Sigmoid colon (tissue), 7 donors: ENCODE results near the gene NCAPG2. TPM values are rescaled to one million over a fixed set of nuclear protein-coding genes. Genes with fewer than 3 reads are reported as not detected.

Experiments used
- DNase-seq: peaks from one replicate; pipeline ENCODE4 v3.0.0-alpha.2; 2019
- H3K27ac ChIP-seq, 4 donors: fragments of 200-600 bp; sonication (generic); one replicate each; pipeline ENCODE4 v1.5.1; 2016 to 2019; ENCODE audit warnings: mild to moderate bottlenecking in 1 of 4
- H3K27me3 ChIP-seq, 3 donors: fragments of 200-600 bp; sonication (generic); one replicate each; pipeline ENCODE4 v1.5.1; 2019; ENCODE audit warnings: mild to moderate bottlenecking in 1 of 3
- H3K36me3 ChIP-seq, 4 donors: fragments of 200-600 bp; sonication (generic); one replicate each; pipeline ENCODE4 v1.5.1; 2016 to 2019
- H3K4me1 ChIP-seq, 4 donors: fragments of 200-600 bp; sonication (generic); one replicate each; pipeline ENCODE4 v1.5.1; 2017 to 2019
- H3K4me3 ChIP-seq, 4 donors: fragments of 200-600 bp; sonication (generic); one replicate each; pipeline ENCODE4 v1.5.1; 2017 to 2019; ENCODE audit warnings: mild to moderate bottlenecking in 2 of 4, moderate library complexity in 1 of 4
- H3K9me3 ChIP-seq, 4 donors: fragments of 200-600 bp in 3 of 4; sonication (generic) in 3 of 4; one replicate each; pipeline versions ENCODE4 v1.5.1 to v1.6.1; 2013 to 2019
- EP300 ChIP-seq, 4 donors: sonication (generic); formaldehyde crosslinking; IDR thresholded peaks; one replicate each; pipeline ENCODE4 v1.6.1; 2017; ENCODE audit warnings: antibody characterized with exemption in 4 of 4
- POLR2A ChIP-seq, 2 donors: fragments of 450-650 bp; IDR thresholded peaks; one replicate each; pipeline ENCODE4 v1.6.1; 2016; ENCODE audit warnings: antibody characterized with exemption in 2 of 2, mild to moderate bottlenecking in 2 of 2, moderate library complexity in 2 of 2
- POLR2AphosphoS5 ChIP-seq, 4 donors: sonication (generic); formaldehyde crosslinking; IDR thresholded peaks; one replicate each; pipeline ENCODE4 v1.6.1; 2017; ENCODE audit warnings: antibody characterized with exemption in 4 of 4
- WGBS, 2 donors: extraction: QIAGEN DNeasy Blood & Tissue Kit; methylation state at CpG; one replicate each; pipeline ENCODE4 v1.1.7; 2013; 5-methylcytosine and 5-hydroxymethylcytosine counted together
- intact Hi-C: fragments of 100-400 bp; cut with DNase I; formaldehyde crosslinking; loops from one replicate; pipeline ENCODE4 v1.15.1; 2023
- polyA plus RNA-seq, 3 donors: library from polyadenylated mRNA; stranded (reverse); fragments of 200-250 nt; gene quantifications; one replicate each; pipeline ENCODE4 v1.2.3, GENCODE V29; 2013
- total RNA-seq, 4 donors: library from RNA; depleted of rRNA; stranded (reverse); fragments of >200 nt; gene quantifications; one replicate each; pipeline ENCODE4 v1.1.0, GENCODE V29; 2016
- TF ChIP-seq, protein P1 (sequence below), 4 experiments: fragments of 450-650 bp in 3 of 4; fragments of 200-600 bp in 1 of 4; IDR thresholded peaks; one replicate each; pipeline ENCODE4 v1.5.1; 2016 to 2019; ENCODE audit warnings: antibody characterized with exemption in 4 of 4, mild to moderate bottlenecking in 3 of 4, moderate library complexity in 2 of 4
- donor health status: healthy with polysubstance abuse.
- donor health status: Bipolar disorder and iron deficiency.
- donor health status: healthy.

The NCAPG2 gene
- total and polyA plus RNA-seq, 7 donors, result 1.2 to 11.5 (median 4.4) TPM

DNA sequence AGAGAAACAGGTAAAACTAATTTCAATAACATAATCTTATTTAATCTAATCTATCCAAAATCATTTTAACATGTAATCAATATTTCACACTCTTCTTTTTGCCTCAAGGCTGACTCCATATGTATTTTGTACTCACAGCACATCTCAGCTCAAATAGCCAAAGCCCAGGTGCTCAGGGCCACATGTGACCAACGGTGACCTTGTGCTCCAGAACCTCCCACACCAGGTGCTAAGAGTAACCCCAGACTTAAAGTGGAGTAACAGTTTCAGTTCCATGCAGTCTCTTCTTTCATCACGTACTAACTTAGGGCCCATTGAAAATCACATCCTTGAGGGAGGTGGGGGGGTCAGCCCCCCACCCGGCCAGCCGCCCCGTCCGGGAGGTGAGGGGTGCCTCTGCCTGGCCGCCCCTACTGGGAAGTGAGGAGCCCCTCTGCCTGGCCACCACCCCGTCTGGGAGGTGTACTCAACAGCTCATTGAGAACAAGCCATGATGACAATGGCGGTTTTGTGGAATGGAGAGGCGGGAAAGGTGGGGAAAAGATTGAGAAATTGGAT is 47.3 kb downstream of the NCAPG2 start:
- peaks cover 0 to 22% (median 3%) of the 10 kb centered on the region in 4 donors for H3K36me3 ChIP-seq
- intact Hi-C loops, result no loop called here
- H3K4me1 ChIP-seq, result no peaks in the 10 kb centered on the region
- H3K9me3 ChIP-seq, result no peaks in the 10 kb centered on the region
- no peak overlapping the region for H3K27ac ChIP-seq
- TF ChIP-seq, protein P1, sequence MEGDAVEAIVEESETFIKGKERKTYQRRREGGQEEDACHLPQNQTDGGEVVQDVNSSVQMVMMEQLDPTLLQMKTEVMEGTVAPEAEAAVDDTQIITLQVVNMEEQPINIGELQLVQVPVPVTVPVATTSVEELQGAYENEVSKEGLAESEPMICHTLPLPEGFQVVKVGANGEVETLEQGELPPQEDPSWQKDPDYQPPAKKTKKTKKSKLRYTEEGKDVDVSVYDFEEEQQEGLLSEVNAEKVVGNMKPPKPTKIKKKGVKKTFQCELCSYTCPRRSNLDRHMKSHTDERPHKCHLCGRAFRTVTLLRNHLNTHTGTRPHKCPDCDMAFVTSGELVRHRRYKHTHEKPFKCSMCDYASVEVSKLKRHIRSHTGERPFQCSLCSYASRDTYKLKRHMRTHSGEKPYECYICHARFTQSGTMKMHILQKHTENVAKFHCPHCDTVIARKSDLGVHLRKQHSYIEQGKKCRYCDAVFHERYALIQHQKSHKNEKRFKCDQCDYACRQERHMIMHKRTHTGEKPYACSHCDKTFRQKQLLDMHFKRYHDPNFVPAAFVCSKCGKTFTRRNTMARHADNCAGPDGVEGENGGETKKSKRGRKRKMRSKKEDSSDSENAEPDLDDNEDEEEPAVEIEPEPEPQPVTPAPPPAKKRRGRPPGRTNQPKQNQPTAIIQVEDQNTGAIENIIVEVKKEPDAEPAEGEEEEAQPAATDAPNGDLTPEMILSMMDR (IDR thresholded peaks at IDR 0.05), result no peak
- TF ChIP-seq POLR2A (IDR thresholded peaks at IDR 0.05) (no peak), POLR2AphosphoS5 (IDR thresholded peaks at IDR 0.05) (no peak), EP300 (IDR thresholded peaks at IDR 0.05) (no peak)
- H3K4me3 ChIP-seq, result no peak overlapping the region
- no peaks in the 10 kb centered on the region for H3K27me3 ChIP-seq
- WGBS, 2 donors, result 89 to 92% methylated on average over 10 of the region's 10 CpGs
- no peak for DNase-seq

DNA sequence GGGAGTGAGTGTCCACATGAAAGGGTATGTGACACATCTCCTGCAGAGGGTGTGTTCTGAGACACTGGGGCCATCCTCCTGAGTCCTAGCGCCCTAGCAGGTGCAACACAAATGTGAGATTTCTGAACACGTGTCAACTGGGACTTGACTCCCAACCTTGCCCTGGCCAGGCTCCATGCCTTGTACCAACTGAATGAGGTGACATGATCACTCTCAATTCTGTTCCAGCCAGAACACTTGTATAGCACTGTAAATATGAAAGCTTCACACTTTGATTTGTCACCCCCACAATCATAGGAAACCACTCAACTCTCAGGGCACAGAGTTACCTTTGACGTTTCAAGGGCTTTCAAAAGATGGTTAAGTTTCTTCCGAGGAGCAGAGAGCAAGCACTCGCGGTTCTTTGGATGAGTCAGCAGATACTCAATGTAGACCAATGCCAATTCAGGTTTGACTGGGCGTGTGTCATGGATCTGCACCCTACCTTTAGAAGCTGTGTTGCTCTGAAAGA is 48.6 kb downstream of the NCAPG2 start:
- Histone ChIP-seq H3K4me1 (no peaks in the 10 kb centered on the region), H3K27me3 (no peaks in the 10 kb centered on the region), H3K36me3 (peaks cover 0 to 22% (median 3%) of the 10 kb centered on the region in 4 donors), H3K9me3 (no peaks in the 10 kb centered on the region), H3K4me3 (no peak overlapping the region), H3K27ac (no peak overlapping the region)
- intact Hi-C loops, result no loop called here
- no peak for DNase-seq
- 83 to 85% methylated on average over 7 of the region's 7 CpGs for WGBS, 2 donors
- TF ChIP-seq EP300 (IDR thresholded peaks at IDR 0.05) (no peak), POLR2A (IDR thresholded peaks at IDR 0.05) (no peak), POLR2AphosphoS5 (IDR thresholded peaks at IDR 0.05) (no peak)
- TF ChIP-seq, protein P1 (IDR thresholded peaks at IDR 0.05), result no peak

DNA sequence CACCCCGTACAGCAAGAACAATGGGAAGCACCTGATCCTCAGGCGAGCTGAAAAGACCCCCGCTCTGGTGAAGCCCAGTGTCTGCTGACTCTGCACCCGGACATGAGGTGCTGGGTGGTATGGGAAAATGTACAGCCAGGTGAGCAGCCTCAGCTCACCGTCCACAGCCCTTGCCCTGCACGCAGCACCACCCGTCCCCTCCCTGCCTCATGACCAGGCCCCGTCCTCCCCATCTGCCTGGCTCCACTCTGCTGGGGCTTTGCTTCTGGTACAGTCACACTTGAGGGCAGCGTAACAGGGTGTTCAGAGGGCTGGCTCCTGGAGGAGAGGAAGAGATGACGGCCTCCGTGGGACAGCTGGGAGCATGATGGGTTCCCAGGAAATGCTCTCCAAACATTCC is 49.1 kb downstream of the NCAPG2 start:
- intact Hi-C loops, result no loop called here
- peaks cover 0 to 22% (median 3%) of the 10 kb centered on the region in 4 donors for H3K36me3 ChIP-seq
- H3K27ac ChIP-seq, result no peak overlapping the region
- H3K4me3 ChIP-seq, result no peak overlapping the region
- H3K27me3 ChIP-seq, result no peaks in the 10 kb centered on the region
- H3K4me1 ChIP-seq, result no peaks in the 10 kb centered on the region
- no peaks in the 10 kb centered on the region for H3K9me3 ChIP-seq
- no peak for TF ChIP-seq POLR2AphosphoS5 (IDR thresholded peaks at IDR 0.05)
- 95% methylated on average over 11 of the region's 11 CpGs for WGBS, 2 donors
- DNase-seq, result no peak

DNA sequence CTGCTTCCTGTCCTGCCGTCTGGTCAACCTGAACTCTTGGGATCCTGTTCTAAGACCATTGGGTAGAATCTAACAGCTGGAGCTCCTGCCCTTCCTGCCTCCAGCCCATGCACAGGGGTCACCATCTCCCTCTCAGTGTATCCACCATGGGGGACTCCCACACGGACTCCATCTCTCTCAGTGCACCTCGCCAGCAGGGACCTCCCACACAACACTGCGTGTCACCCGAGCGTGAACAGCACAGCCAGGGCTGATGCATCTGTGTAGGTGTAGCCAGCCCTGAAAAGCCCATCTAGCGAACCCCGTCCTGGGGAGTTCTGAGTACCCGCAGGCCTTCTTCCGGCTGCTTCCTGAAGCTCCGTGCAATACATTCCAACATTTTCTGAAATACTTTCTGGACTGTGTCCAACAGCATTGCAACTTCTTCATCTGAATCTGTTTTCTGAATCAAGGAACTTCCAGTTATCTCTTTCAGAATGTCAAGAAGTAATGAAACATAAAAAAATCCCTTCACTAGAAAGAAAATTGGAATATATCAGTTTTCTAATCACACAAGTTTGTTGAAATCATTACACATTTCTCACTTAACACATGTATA is 52.5 kb downstream of the NCAPG2 start:
- H3K36me3 ChIP-seq, result peaks cover 0 to 22% (median 3%) of the 10 kb centered on the region in 4 donors
- DNase-seq, result no peak
- H3K4me1 ChIP-seq, result peaks cover 0 to 10% (median 3%) of the 10 kb centered on the region in 4 donors
- 93 to 95% methylated on average over 11 of the region's 11 CpGs for WGBS, 2 donors
- no peak for TF ChIP-seq POLR2A (IDR thresholded peaks at IDR 0.05)
- TF ChIP-seq EP300 (IDR thresholded peaks at IDR 0.05), result no peak
- no peak for TF ChIP-seq POLR2AphosphoS5 (IDR thresholded peaks at IDR 0.05)
- no peaks in the 10 kb centered on the region for H3K9me3 ChIP-seq
- intact Hi-C loops, result no loop called here
- no peaks in the 10 kb centered on the region for H3K27me3 ChIP-seq
- no peak overlapping the region for H3K27ac ChIP-seq
- H3K4me3 ChIP-seq, result no peak overlapping the region

DNA sequence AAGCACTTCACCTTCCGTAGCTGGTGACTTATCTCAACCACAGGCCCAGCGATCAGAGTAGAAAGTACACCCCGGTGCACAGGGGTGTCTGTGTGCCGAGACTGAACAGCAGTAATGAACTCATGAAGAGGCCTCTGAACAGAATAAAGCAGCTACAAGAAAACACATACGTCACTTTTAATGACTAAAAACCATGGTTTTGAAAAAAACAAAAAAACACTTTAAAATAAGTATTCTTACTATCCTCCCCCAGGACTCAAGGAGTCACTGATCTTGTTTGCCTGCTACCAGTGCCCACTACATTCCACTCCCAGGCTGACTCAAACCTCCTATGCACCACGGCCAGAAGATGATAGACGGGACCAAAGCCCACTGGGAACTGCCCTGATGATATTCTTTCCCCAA is 53.8 kb downstream of the NCAPG2 start:
- WGBS, 2 donors, result 86 to 95% methylated on average over 7 of the region's 7 CpGs
- H3K27ac ChIP-seq, result no peak overlapping the region
- H3K4me1 ChIP-seq, result peaks cover 0 to 10% (median 3%) of the 10 kb centered on the region in 4 donors
- H3K4me3 ChIP-seq, result no peak overlapping the region
- peaks cover 0 to 15% (median 1%) of the 10 kb centered on the region in 4 donors for H3K36me3 ChIP-seq
- intact Hi-C loops, result no loop called here
- DNase-seq, result no peak
- H3K27me3 ChIP-seq, result no peaks in the 10 kb centered on the region
- TF ChIP-seq EP300 (IDR thresholded peaks at IDR 0.05), result no peak
- TF ChIP-seq, protein P1 (IDR thresholded peaks at IDR 0.05), result no peak
- TF ChIP-seq POLR2A (IDR thresholded peaks at IDR 0.05), result no peak
- TF ChIP-seq POLR2AphosphoS5 (IDR thresholded peaks at IDR 0.05), result no peak
- no peaks in the 10 kb centered on the region for H3K9me3 ChIP-seq
